SK-MEL-5 (cell line): Measurements from ENCODE around the gene ALPG. TPM values are rescaled to one million over a fixed set of nuclear protein-coding genes. Genes with fewer than 3 reads are reported as not detected.
"Not testable (repeated sequence)": the region's sequence is repeated elsewhere in the genome, so short reads cannot be mapped to it uniquely, and the experiment has no call there.

Source experiments
- DNase-seq: peaks from one replicate; pipeline ENCODE4 v3.0.0-alpha.2; 2016; ENCODE audit warnings: low read depth, low spot score
- in situ Hi-C: cut with HindIII; loops from 2 replicates; pipeline ENCODE4 v1.10.0; 2016; ENCODE audit warnings: low sequenced_read_pairs, high pct_unique_total_duplicates, low pct_unique_long_range_greater_than_20kb
- total RNA-seq: library from RNA; depleted of rRNA; stranded (reverse); fragments of >200 nt; shearing (Covaris generic); gene quantifications from 2 replicates; pipeline ENCODE4 v1.2.3, GENCODE V29; 2014

ALPG gene
- total RNA-seq, 1 experiment from 2014 or later: not detected

DNA sequence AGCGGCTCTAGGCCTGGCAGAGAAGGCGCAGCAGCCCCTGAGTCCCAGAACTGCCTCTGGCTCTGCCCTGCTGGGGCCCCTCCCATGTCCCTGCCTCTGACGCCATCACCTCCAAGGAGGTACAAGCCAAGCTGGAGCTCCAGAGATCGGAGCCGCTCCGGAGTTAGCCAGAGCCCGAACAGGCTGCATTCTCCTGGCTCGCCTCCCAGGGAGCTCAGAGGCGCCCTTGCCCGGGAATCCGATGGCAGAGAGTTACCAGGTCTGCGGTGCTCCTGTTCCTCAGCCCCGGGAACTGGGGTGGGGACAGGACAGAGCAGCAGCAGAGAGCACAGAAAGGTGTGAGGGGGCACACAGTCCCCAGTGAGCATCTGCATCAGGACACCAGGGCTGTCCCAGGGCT lies 36.4 kb downstream of the ALPG start:
- in situ Hi-C loops, DNase-seq: not testable (repeated sequence)

DNA sequence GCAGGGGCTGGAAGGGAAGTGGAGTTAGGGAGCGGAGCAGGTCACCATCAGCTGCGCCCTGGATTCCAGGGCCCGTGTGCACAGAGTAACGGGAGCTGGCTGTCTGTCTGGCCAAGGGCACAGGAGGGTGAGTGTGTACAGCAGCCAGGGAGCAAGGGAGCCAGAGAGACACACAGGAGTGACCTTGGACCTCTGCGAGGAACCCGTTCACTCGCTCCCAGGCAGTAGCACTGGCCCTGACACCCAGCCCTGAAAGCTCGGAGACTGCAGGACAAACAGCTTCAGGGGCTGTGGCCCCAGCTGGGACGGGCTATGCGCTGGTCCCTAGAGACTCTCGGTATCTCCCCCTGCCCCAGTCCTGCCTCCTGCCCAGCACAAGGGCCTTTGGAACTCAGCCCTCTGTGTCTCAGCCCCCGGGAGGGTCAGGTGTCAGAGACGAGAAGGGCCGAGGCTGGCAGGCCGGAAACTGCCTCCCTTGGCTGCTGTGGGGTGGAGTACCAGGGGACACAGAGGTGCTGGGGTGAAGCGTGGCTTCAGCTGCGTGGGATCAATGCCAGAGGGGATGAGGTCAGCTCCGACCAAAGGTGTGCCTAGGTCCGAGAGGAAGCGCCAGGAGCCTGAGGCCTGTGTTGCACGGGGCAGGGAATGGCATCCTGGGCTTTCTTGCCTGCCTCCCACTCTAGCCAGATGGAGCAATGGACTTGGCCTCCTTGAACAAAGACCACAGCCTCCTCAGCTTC lies 37.2 kb downstream of the ALPG start:
- DNase-seq, in situ Hi-C loops: not testable (repeated sequence)

DNA sequence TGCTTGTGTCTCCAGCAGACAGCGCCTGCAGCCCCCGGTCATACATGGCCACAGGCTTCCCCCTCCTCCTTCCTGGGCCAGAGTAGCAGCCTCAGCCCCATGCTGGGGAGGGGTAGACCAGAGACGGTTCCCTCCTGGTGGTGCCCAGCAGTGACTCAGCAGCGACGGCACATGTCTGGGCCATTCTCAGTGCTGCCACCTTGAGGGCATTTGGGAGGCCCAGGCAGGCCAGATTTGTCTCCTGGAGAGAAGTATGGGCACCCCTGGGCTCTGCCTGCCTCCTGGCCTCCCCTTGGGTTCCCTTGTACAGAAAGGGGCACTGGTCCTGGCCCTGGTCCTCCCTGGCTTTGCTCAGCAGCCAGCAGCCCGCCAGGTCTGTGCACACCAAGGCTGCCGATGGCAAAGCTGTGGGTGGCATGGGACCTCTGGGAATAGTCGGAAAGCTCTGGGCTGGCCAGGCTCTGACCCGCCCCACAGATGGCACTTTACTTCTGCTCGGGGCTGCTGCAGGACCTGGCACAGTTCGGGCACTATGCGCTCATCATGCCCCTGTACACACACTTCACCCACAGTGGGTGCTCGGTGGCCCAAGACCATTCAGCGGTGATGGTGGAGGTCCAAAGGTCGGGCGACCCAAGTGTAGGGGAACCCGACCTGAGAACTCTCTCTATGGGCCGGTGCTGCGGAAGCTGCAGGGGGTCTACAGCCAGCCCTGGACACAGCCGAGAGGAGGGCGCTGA lies 37.9 kb downstream of the ALPG start:
- in situ Hi-C loops: no loop called here
- DNase-seq: peak; percentile 83

DNA sequence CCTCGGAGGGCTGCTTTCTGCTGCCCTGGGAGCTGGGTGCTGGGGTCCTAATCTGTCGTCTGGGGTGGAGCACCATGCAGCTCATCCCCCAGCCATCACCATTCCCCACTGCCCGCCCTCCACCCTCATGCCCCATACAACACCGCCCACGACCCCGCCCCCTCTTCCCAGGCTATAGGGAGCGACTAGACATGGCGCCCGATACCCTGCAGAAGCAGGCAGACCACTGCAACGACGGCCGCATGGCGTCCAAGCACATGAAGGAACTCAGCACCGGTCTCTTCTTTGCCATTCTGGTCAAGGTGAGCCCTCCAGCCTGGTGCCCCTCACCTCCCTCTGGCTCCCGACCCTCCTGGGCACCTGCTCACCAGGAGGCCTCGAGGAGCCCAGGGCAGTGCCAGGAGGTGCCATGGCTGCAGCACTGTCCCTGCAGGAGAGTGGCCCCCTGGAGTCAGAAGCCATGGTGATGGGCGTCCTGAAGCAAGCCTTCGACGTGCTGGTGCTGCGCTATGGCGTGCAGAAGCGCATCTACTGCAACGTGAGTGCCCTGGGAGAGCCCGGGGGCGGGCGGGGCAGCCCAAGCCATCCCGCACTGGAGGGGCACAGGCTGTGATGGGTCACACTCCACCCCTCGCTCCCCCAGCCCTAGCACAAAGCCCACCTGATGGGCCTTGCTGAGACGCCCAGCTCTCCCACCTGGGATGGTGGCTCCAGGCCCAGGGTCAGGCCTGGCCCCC lies 38.7 kb downstream of the ALPG start:
- DNase-seq, in situ Hi-C loops: not testable (repeated sequence)

DNA sequence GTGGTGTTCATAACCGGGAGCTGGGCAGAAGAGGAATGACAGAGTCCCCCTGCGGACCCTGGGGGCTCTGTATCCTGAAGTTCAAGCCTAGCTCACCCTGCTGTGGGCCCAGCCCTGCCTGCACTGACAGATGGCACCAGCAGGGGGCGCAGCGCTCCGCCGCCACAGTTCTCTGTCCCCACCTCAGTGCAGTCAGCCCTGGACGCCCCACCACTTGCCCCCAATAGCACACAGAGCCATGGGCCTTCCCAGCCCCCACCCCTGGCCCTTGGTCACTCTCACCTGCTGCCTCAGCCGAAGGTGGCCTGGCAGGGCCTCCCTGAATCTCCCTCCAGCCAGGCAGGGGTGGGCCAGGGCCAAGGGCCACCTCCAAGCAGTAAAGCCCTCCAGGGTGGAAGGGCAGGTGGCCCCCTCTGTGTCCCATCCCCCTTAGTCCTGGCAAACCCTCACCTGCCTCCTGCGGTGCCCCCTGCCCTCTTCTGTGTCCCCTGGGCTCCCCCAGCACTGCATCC lies 39.7 kb downstream of the ALPG start:
- in situ Hi-C loops: not testable (repeated sequence)

DNA sequence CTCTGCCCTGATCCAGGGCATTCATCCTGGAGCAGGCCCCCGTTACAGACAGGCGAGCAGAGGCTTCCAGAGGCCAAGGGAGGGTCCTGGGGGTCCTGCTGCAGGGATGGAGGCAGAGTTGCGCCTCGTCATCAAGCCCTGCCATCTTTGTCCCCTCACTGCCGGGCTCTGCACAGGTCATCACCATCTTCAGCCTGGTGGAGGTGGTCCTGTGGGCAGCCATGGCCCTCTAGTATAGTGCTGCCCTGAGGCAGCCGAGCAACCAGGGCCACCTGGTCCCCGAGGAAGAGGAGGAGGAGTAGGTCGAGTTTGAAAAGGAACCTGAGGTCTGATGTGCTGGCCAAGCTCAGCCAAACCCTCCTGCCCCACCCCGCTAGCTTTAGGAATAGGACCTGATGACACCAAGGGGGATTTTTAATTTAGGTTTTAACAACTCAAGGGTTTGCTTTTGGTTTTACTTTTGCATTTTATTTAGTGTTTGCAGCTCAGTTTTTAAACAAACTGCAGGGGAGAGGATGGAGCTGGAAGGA lies 40.5 kb downstream of the ALPG start:
- DNase-seq: no peak
- in situ Hi-C loops: no loop called here

More for the DNA sequence above, 39.7 kb downstream of the ALPG start:
- not testable (repeated sequence) for DNase-seq

DNA sequence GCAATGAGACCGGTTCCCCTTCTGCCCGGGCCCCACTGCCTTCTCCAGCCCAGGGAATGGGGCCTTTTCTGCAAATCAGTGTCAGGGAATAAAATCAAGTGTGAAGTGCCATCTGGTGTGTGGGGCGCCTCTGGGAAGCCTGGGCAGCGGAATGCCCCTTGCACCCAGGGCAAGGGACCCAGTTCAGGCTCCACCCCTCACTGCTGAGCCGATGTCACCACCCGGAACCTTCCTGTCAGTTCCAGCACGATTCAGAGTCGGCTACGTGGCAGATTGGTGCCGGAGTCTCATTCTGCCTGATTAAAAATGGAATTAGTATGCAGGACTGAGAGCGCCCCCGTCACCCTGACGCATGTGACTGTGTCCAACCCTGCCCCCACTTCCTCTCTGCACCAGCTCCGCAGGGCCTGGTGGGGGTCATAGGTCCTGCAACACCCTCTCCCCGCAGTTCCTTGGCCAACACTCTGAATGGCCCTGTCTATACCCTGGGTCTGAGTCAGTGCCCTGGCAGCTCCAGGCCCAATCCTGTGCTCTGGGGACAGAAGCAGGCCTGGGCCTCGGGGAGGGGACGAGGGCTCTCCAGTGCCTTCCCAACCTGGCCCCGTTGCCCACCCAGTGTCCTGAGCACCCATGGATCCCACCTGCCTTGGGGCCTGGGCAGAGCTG lies 41.1 kb downstream of the ALPG start:
- no peak for DNase-seq
- in situ Hi-C loops: no loop called here

DNA sequence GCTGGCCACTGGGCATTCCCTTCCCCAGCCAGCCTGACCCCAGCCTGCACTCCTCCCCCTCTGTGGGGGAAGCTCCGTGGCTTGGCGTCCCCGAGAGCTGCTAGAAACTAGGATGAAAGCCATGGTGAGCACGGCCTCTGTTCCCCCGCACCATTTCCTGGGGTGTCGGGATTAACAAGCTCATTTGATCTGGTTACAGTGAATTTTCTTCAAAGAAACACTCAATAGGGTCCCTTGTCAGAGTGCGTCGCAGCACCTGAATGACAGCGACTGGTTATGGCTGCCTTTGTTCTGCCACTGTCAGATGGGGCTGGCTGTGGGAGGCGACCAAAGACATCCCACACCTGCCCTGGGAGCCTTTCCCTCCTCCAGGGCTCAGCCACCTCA lies 41.7 kb downstream of the ALPG start:
- in situ Hi-C loops: no loop called here
- DNase-seq: no peak

DNA sequence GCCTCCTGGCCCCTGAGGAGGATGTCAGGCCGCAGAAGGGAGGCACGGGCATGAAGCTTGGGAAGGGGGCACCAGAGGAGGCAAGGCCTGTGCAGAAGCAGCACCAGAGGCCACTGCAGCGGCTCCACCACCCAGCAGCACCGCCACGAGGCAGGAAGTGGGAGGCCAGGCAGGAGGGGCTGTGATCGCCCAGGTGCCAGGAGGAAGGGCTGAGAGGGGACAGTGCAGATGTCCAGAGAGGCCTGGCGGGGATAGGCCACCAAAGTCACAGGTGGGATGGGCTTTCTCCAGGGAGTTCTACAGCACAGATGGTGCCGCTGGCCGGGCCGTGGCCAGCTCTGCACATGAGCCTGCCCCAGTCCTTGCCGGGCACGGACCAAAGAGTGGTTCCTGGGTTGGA lies 43.3 kb downstream of the ALPG start:
- in situ Hi-C loops: no loop called here
- DNase-seq: no peak

DNA sequence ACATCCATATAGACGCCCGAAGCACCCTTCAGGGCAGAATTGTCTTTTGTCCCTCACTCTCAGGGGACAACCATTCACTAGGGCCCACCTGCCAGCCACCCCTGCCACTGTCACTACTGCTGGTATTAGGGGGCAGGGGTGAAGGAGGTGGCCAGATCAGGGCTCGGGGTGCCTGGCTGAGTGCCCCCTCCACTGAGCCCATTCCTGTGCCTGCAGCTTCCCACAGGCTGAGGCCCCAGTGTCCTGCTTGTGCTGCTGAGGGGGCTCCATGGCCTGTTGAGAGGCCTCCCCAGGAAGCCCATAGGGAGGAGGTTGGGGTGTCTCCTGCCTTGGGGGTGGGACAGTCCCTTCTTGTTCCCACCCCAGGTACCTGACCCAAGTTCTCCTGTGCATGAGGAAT lies 45.0 kb downstream of the ALPG start:
- DNase-seq, in situ Hi-C loops: not testable (repeated sequence)

DNA sequence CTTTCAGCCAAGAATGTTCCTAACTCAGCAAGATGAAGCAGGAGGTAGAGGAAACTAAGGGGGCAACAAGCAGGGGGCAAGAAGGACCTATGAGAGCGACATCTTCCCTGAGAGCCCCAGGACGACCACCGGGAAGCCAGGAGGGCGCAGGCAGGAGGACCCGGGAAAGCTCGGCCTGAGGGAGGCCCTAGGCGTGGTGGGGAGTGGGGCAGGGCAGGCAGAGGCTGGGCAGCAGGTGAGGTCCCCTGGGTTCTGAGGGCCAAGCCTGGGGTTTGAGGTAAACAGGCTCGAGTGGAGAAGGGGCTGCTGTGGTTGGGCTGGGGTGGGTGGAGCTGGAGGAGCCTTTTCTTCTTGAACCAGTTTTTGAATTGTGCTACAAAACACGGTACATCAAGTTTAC lies 48.0 kb downstream of the ALPG start:
- in situ Hi-C loops: no loop called here
- no peak for DNase-seq

DNA sequence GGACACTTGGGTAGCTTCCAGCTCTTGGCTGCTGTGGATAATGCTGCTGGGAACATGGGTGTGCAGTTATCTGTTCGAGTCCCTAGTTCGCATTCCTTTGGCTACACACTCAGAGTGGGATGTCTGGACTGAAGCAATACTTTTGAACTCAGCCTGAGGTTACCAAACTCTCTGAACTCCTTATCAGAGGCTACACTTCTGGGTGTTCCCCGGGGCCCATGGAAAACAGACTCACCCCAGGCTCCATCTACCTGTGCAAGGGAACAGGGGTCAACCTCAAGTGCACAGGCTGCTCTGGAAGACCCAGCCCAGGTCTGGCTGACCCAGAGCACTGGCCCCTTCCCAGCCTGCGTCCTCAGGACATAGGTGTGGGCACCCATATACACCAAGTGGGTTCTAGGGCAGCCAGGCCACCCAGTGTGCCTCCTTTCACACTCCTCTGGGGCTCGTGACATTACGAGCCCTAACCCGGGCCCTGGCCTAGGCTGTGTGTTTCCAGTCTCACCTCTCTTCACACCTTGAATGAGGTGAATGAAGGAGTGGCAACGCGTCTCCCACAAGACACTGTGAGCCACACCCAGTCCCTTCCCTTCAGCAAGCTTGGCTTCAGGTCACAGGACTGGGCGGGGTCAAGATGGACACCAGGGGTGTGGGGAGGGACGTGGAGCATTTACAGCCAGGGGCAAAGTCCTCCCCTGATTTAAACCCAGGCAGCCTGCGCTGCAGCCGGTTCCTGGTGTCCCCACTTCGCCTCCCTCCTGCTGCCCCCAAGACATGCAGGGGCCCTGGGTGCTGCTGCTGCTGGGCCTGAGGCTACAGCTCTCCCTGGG lies 49.0 kb downstream of the ALPG start, which contains the start of gene ALPI:
ALPI (plus strand) TSS at position 728 of the 830 bp plus-strand sequence; CDS start at position 775, 47 bp downstream.
- in situ Hi-C loops: no loop called here
- no peak for DNase-seq

DNA sequence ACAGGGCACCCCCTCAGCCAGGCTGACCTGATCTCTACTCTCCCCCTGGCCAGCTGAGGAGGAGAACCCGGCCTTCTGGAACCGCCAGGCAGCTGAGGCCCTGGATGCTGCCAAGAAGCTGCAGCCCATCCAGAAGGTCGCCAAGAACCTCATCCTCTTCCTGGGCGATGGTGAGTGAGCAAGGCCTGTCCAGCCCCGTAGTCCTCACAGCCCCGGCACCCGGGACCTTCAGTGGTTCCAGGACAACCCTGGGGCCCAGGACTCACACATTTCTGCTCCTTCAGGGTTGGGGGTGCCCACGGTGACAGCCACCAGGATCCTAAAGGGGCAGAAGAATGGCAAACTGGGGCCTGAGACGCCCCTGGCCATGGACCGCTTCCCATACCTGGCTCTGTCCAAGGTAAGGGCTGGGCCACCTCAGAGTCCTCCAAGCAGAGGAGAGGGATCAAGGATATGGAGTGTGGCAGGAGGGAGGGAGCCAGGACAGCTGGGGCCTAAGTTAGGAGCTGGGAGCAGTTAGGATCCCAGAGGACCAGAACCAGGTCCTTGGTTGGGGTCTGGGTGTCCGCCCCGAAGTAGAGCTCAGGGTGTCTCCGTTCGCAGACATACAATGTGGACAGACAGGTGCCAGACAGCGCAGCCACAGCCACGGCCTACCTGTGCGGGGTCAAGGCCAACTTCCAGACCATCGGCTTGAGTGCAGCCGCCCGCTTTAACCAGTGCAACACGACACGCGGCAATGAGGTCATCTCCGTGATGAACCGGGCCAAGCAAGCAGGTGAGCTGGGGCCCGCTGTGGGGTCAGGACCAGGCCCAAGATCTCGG lies 49.9 kb downstream of the ALPG start:
- in situ Hi-C loops: no loop called here
- DNase-seq: no peak

DNA sequence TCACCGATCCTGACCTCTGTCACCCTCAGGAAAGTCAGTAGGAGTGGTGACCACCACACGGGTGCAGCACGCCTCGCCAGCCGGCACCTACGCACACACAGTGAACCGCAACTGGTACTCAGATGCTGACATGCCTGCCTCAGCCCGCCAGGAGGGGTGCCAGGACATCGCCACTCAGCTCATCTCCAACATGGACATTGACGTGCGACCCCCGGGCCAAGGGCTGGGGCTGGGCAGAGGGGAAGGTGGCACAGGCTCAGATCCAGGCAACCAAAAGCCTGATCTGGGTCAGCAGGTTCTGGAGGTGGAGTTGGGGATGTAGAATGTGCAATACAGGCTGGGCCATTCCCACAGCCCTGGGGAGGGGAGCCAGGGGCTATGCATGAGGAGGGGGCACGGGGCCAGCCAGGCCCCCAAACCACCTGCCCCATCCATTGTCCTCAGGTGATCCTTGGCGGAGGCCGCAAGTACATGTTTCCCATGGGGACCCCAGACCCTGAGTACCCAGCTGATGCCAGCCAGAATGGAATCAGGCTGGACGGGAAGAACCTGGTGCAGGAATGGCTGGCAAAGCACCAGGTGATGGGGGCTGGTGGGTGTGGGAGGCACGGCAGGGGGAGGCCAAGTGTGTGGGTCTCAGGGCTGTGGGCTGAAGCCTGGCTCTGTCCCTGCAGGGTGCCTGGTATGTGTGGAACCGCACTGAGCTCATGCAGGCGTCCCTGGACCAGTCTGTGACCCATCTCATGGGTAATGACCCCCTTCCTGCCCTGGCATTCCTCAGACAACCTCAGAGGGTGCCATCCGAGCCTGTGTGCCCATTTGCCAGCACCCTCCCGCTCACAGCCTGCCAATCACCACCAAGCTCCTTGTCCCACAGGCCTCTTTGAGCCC lies 50.7 kb downstream of the ALPG start:
- in situ Hi-C loops: no loop called here
- no peak for DNase-seq

DNA sequence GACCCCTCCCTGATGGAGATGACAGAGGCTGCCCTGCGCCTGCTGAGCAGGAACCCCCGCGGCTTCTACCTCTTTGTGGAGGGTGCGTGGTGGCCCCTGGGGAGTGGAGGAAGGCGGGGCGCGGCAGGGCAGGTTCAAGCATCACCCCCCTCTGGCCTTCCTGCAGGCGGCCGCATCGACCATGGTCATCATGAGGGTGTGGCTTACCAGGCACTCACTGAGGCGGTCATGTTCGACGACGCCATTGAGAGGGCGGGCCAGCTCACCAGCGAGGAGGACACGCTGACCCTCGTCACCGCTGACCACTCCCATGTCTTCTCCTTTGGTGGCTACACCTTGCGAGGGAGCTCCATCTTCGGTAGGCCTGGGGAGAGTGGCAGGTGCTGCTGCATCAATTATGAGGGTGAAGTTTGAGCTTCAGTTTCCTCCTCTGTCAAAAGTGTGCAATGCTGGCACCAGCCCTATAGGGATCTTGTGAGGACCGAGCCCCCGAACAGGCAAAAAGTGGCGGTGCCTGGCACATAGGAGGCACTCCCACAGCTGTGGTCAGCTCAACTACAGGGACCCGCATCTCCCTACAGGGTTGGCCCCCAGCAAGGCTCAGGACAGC lies 51.5 kb downstream of the ALPG start:
- in situ Hi-C loops: no loop called here
- DNase-seq: no peak
